Mucosa of rectum (tissue), 2 donors: Measurements from ENCODE around the gene MYO3B.

Experiments
- H3K27ac ChIP-seq, 2 donors: one replicate each; pipeline ENCODE4 v1.7.0; 2013; ENCODE audit warnings: inconsistent platforms in 2 of 2, low read depth in 2 of 2, low read length in 2 of 2
- H3K27me3 ChIP-seq, 2 donors: one replicate each; pipeline ENCODE4 v1.7.0; 2013; ENCODE audit warnings: low read length in 2 of 2; ENCODE audit not compliant: control insufficient read depth in 2 of 2, insufficient read depth in 2 of 2
- H3K36me3 ChIP-seq, 2 donors: one replicate each; pipeline ENCODE4 v1.7.0; 2013; ENCODE audit warnings: low read length in 2 of 2; ENCODE audit not compliant: control insufficient read depth in 2 of 2, insufficient read depth in 2 of 2
- H3K4me1 ChIP-seq, 2 donors: one replicate each; pipeline ENCODE4 v1.7.0; 2013; ENCODE audit warnings: low read length in 2 of 2, mild to moderate bottlenecking in 1 of 2; ENCODE audit not compliant: control insufficient read depth in 2 of 2, insufficient read depth in 2 of 2
- H3K4me3 ChIP-seq, 2 donors: one replicate each; pipeline ENCODE4 v1.7.0; 2013; ENCODE audit warnings: low read length in 2 of 2
- H3K9ac ChIP-seq, 2 donors: one replicate each; pipeline ENCODE4 v1.7.0; 2013; ENCODE audit warnings: low read length in 2 of 2, low read depth in 1 of 2, mild to moderate bottlenecking in 1 of 2
- H3K9me3 ChIP-seq, 2 donors: one replicate each; pipeline ENCODE4 v1.7.0; 2013; ENCODE audit warnings: low read length in 2 of 2; ENCODE audit not compliant: control insufficient read depth in 2 of 2
- donor health status: healthy.
- donor health status: Normal muscosa, but diverticular disease.

MYO3B gene

GRCh38 chr2:170701011-170701410 is 523.1 kb downstream of the MYO3B start:
- Histone ChIP-seq H3K4me1 (no peaks in the 10 kb centered on the region), H3K27ac (no peak overlapping the region), H3K27me3 (no peaks in the 10 kb centered on the region), H3K9me3 (peaks cover 2% of the 10 kb centered on the region in 2 donors), H3K9ac (no peak overlapping the region), H3K4me3 (no peak overlapping the region), H3K36me3 (no peaks in the 10 kb centered on the region)

GRCh38 chr2:170703776-170704476 is 526.0 kb downstream of the MYO3B start:
- Histone ChIP-seq H3K4me1 (no peaks in the 10 kb centered on the region), H3K27me3 (peaks cover under 1 to 3% of the 10 kb centered on the region in 2 donors), H3K36me3 (no peaks in the 10 kb centered on the region), H3K4me3 (no peak overlapping the region), H3K27ac (no peak overlapping the region), H3K9me3 (peaks cover 2% of the 10 kb centered on the region in 2 donors), H3K9ac (no peak overlapping the region)
